Lower leg skin (tissue), 4 donors: ENCODE data around the gene DMTF1. TPM values are rescaled to one million over a fixed set of nuclear protein-coding genes. Genes with fewer than 3 reads are reported as not detected.

ENCODE experiments used
- DNase-seq, 2 donors: peaks; one replicate each; pipeline ENCODE4 v3.0.0-alpha.2; 2019; ENCODE audit warnings: low spot score in 2 of 2
- H3K4me3 ChIP-seq: fragments of 200-600 bp; sonication (generic); 2 replicates; pipeline ENCODE4 v1.5.1; 2017; ENCODE audit warnings: mild to moderate bottlenecking, low read depth; ENCODE audit not compliant: poor library complexity, severe bottlenecking
- POLR2A ChIP-seq, 2 donors: fragments of 450-650 bp; IDR thresholded peaks; one replicate each; pipeline ENCODE4 v1.6.1; 2016 to 2017; ENCODE audit warnings: antibody characterized with exemption in 2 of 2, mild to moderate bottlenecking in 1 of 2, moderate library complexity in 1 of 2
- WGBS, 2 donors: methylation state at CpG; one replicate each; pipeline ENCODE4 v1.1.5; 2018; 5-methylcytosine and 5-hydroxymethylcytosine counted together
- intact Hi-C: fragments of 100-400 bp; cut with DNase I; formaldehyde crosslinking; loops from one replicate; pipeline ENCODE4 v1.15.0; 2023; ENCODE audit warnings: low total_unique reads
- total RNA-seq, 4 donors: library from RNA; depleted of rRNA; stranded (reverse); fragments of >200 nt; gene quantifications; one replicate each; pipeline ENCODE4 v1.1.0, GENCODE V29; 2016
- TF ChIP-seq, protein P1 (sequence below), 3 donors: fragments of 450-650 bp; IDR thresholded peaks; one replicate each; pipeline ENCODE4 v1.5.1; 2016; ENCODE audit warnings: antibody characterized with exemption in 3 of 3, mild to moderate bottlenecking in 3 of 3, moderate library complexity in 2 of 3

The DMTF1 gene
- total RNA-seq, 4 donors from 2014 or later: 35.2 to 68.9 (median 44.9) TPM

DNA sequence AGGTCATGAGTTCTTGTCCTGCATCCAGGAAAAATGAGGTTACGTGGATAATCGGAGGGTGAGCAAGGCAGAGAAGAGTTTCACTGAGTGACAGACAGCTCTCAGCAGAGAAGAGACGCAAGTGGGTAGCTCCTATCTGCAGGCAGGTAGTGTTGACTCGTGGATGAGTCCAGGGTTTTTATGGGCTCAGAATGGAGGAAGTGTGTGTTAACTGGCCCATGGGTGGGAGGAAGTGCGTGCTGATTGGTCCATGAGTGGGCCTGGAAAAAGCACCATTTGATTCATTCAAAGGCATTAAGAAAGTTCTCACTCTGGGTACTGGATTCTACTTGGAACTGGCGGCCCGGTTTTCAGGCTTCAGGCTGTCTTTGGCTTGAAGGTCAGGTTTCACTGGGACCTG, 4.8 kb upstream of the DMTF1 start:
- no peak for TF ChIP-seq POLR2A (IDR thresholded peaks at IDR 0.05)
- TF ChIP-seq, protein P1, sequence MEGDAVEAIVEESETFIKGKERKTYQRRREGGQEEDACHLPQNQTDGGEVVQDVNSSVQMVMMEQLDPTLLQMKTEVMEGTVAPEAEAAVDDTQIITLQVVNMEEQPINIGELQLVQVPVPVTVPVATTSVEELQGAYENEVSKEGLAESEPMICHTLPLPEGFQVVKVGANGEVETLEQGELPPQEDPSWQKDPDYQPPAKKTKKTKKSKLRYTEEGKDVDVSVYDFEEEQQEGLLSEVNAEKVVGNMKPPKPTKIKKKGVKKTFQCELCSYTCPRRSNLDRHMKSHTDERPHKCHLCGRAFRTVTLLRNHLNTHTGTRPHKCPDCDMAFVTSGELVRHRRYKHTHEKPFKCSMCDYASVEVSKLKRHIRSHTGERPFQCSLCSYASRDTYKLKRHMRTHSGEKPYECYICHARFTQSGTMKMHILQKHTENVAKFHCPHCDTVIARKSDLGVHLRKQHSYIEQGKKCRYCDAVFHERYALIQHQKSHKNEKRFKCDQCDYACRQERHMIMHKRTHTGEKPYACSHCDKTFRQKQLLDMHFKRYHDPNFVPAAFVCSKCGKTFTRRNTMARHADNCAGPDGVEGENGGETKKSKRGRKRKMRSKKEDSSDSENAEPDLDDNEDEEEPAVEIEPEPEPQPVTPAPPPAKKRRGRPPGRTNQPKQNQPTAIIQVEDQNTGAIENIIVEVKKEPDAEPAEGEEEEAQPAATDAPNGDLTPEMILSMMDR (IDR thresholded peaks at IDR 0.05): no peak
- no peak overlapping the region for H3K4me3 ChIP-seq
- DNase-seq: no peak
- intact Hi-C loops: no loop called here
- WGBS, 2 donors: 76 to 82% methylated on average over 7 of the region's 7 CpGs

DNA sequence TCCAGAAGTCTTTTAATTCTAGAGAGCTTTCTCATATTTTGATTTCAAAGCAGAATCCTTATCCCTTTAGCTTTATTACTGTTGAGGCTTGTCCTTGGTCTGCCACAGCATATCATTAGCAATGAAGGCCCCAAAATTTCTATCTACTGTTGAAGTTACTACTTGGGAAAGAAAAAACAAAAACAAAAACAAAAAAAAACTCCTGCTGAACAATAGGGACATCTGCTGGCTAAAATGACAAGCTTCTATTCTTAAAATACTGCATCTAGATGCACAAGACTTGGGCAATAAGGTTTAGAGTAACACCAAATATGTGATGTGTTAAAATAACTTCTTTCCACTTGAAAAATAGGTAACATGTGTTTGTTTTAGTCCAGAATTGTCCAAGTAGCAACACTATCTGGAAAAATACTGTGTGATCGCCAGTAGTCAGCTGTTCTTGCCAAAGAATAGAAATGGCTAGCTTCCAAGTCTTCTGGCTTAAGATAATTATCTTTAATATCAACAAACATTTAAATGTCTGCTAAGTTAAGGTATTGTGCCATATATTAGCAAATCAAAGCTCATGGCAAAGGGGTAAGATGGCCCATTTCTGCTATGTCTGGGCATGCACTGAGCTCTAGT, 3.8 kb upstream of the DMTF1 start:
- DNase-seq: no peak
- WGBS, 2 donors: 17 to 27% methylated on average over 1 of the region's 1 CpG
- intact Hi-C loops: no loop called here
- TF ChIP-seq, protein P1 (IDR thresholded peaks at IDR 0.05): no peak
- no peak for TF ChIP-seq POLR2A (IDR thresholded peaks at IDR 0.05)
- no peak overlapping the region for H3K4me3 ChIP-seq

DNA sequence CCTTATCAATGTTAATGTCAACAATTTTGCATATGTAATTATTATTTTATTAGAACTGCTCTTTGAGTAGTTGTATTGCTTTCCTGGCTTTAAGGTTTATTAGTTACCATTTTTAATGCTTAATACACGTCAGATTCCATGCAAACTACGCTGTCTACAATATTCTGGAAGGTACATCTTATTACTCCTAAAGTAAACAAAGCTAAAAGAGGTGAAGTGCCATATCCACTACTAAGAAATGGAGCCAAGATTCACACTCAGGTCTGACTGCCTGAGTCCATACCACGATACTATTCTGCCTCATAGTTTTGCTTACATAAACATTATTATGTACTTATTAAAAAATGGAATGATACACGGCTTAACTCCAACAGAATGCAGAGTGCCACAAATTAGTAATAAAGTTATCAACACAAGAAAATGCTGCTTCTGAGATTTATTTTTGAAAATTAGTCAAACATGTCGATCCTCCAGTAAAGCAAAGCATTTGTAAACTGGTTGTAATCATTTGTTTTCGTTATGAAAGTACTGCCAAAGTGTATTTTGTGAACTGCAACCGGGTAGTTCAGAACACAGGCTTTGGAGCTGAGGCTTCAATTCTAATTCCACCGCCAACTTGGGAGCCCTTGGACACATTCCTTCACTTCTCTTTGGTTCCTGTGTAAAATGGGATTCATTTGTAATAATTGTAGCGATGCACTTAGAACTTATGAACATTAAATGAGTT, 1.1 kb upstream of the DMTF1 start:
- H3K4me3 ChIP-seq: no peak overlapping the region
- 41 to 44% methylated on average over 9 of the region's 9 CpGs for WGBS, 2 donors
- TF ChIP-seq POLR2A (IDR thresholded peaks at IDR 0.05): no peak
- TF ChIP-seq, protein P1 (IDR thresholded peaks at IDR 0.05): no peak
- no peak for DNase-seq
- intact Hi-C loops: no loop called here

DNA sequence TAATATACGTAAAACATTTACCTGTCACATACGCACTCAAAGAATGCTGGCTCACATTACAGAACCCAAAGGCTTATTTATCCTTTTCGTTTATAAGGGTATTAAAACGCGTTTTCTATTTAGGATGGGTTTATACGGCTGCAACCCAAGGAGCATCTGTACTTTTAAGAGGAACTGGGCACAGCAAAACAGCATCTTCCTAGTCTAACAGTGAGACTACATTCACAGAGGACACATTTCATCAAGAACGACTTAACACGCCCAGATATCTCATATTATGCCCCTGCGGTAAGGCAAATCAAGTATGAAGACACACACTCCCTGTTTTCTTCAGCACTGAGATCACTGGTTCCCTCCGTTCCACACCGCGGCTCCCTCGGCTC, 533 bp upstream of the DMTF1 start:
- WGBS, 2 donors: 5% methylated on average over 13 of the region's 13 CpGs
- peak overlapping the region; percentile 46 for H3K4me3 ChIP-seq
- no peak for TF ChIP-seq POLR2A (IDR thresholded peaks at IDR 0.05)
- TF ChIP-seq, protein P1 (IDR thresholded peaks at IDR 0.05): no peak
- no peak for DNase-seq
- intact Hi-C loops: no loop called here

DNA sequence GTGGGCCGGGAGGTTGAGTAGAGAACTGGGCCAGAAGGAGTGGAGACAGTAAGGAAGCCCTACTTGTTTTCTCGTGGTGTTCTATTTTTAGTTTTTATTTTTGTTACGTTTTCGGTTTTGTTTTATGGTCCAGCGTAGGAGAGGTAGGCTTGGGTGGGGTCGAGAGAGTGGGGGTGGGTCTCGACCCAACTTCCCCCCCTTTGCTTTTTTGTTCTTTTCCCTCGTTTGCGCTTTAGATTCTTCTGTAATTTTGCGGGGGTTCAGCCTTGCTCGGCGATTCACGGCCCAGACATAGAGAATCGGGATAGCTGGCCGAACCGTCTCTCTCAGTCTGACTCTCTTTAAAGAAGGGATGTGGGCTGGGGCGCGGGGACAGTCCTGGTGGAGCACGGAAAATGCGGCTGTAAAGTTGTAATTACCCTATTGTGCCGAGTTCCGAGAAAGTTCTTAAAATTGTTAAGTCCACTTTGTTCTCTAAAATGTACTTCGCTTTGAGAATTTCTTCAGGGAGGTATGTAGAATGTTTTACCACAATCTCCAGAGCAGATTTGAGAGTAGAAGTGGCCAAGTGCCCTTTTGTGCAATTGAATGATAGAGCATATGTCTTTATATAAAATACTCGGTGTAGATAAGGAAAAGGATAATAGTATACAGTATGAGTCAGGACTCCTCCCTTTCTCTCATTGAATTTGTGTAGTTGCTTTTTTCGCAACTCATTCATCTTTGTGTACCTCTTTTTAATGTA, 816 bp downstream of the DMTF1 start:
- intact Hi-C loops: no loop called here
- H3K4me3 ChIP-seq: peak overlapping the region; percentile 51
- DNase-seq: peak; percentile 45 to 87
- 0 to 1% methylated on average over 25 of the region's 25 CpGs for WGBS, 2 donors
- TF ChIP-seq, protein P1 (IDR thresholded peaks at IDR 0.05): no peak
- TF ChIP-seq POLR2A (IDR thresholded peaks at IDR 0.05): no peak
